GM19025 (cell line): ENCODE measurements around the gene SMCHD1.

ENCODE experiments used
- ATAC-seq: cut with Tn5 transposase; IDR thresholded peaks from one replicate; pipeline ENCODE4 v1.9.1; 2021; ENCODE audit warnings: mild to moderate bottlenecking, low read depth, moderate library complexity; ENCODE audit not compliant: unreplicated experiment

Gene SMCHD1

GRCh38 chr18:2655178-2655953 lies at the start of gene SMCHD1:
SMCHD1 (plus strand) TSS chr18:2655726; CDS start chr18:2656076, 350 bp downstream.
- peak; percentile 70 for ATAC-seq

GRCh38 chr18:2606335-2606734 lies 49.2 kb upstream of the SMCHD1 start:
- ATAC-seq = no peak

- no peak for ATAC-seq
Observed at GRCh38 chr18:2609604-2610003, 45.9 kb upstream of the SMCHD1 start.

- ATAC-seq = no peak
Observed at GRCh38 chr18:2610549-2610948, 45.0 kb upstream of the SMCHD1 start.

- no peak for ATAC-seq
Observed at GRCh38 chr18:2612996-2613395, 42.5 kb upstream of the SMCHD1 start.

- no peak for ATAC-seq
Observed at GRCh38 chr18:2617401-2617998, 38.0 kb upstream of the SMCHD1 start.

- no peak for ATAC-seq
Observed at GRCh38 chr18:2618009-2618408, 37.5 kb upstream of the SMCHD1 start.

GRCh38 chr18:2625217-2625616 lies 30.3 kb upstream of the SMCHD1 start:
- no peak for ATAC-seq

- ATAC-seq = peak; percentile 95
Observed at GRCh38 chr18:2627821-2628276, 27.7 kb upstream of the SMCHD1 start.

GRCh38 chr18:2629003-2629402 lies 26.5 kb upstream of the SMCHD1 start:
- ATAC-seq = no peak

GRCh38 chr18:2635586-2635985 lies 19.9 kb upstream of the SMCHD1 start:
- no peak for ATAC-seq

- ATAC-seq = peak; percentile 12
Observed at GRCh38 chr18:2636126-2636631, 19.3 kb upstream of the SMCHD1 start.

GRCh38 chr18:2641638-2642037 lies 13.9 kb upstream of the SMCHD1 start:
- ATAC-seq = peak; percentile 62

- no peak for ATAC-seq
Observed at GRCh38 chr18:2642771-2643170, 12.8 kb upstream of the SMCHD1 start.

- ATAC-seq = no peak
Observed at GRCh38 chr18:2644535-2644934, 11.0 kb upstream of the SMCHD1 start.

- no peak for ATAC-seq
Observed at GRCh38 chr18:2651981-2652380, 3.5 kb upstream of the SMCHD1 start.

GRCh38 chr18:2653467-2653866 lies 2.1 kb upstream of the SMCHD1 start:
- no peak for ATAC-seq

- ATAC-seq = no peak
Observed at GRCh38 chr18:2654169-2654927, 1.2 kb upstream of the SMCHD1 start.

- peak; percentile 30 for ATAC-seq
Observed at GRCh38 chr18:2654928-2655177, 673 bp upstream of the SMCHD1 start.

- peak; percentile 16 for ATAC-seq
Observed at GRCh38 chr18:2655954-2656236, 369 bp downstream of the SMCHD1 start.

- ATAC-seq = peak; percentile 2
Observed at GRCh38 chr18:2656237-2656980, 883 bp downstream of the SMCHD1 start.
